GM18502 (cell line): ENCODE results near the gene ACTN3.
"Not testable (repeated sequence)": the region's sequence is repeated elsewhere in the genome, so short reads cannot be mapped to it uniquely, and the experiment has no call there.

ENCODE experiments used
- ATAC-seq: cut with Tn5 transposase; IDR thresholded peaks from one replicate; pipeline ENCODE4 v1.9.1; 2021; ENCODE audit warnings: mild to moderate bottlenecking; ENCODE audit not compliant: unreplicated experiment, poor library complexity

Gene ACTN3

GRCh38 chr11:66546368-66546965, at the start of gene ACTN3:
Gene ACTN3 (plus strand): TSS chr11:66546903. CDS start chr11:66546938, 35 bp downstream.
- no peak for ATAC-seq

GRCh38 chr11:66497206-66497605, 49.5 kb upstream of the ACTN3 start:
- ATAC-seq = no peak

- no peak for ATAC-seq
Observed at GRCh38 chr11:66498506-66498905, 48.2 kb upstream of the ACTN3 start.

- no peak for ATAC-seq
Observed at GRCh38 chr11:66505276-66505816, 41.4 kb upstream of the ACTN3 start.

GRCh38 chr11:66509131-66509561, 37.6 kb upstream of the ACTN3 start:
- no peak for ATAC-seq

- peak; percentile 92 for ATAC-seq
Observed at GRCh38 chr11:66510271-66510989, 36.3 kb upstream of the ACTN3 start, which contains the start of gene BBS1. Gene BBS1 (plus strand): TSS chr11:66510635. CDS start chr11:66510660, 25 bp downstream.

- no peak for ATAC-seq
Observed at GRCh38 chr11:66510990-66511339, 35.7 kb upstream of the ACTN3 start.

GRCh38 chr11:66523611-66524010, 23.1 kb upstream of the ACTN3 start:
- no peak for ATAC-seq

- ATAC-seq = no peak
Observed at GRCh38 chr11:66524304-66525040, 22.2 kb upstream of the ACTN3 start.

- no peak for ATAC-seq
Observed at GRCh38 chr11:66529069-66529468, 17.6 kb upstream of the ACTN3 start.

GRCh38 chr11:66529655-66530054, 17.0 kb upstream of the ACTN3 start:
- ATAC-seq = no peak

GRCh38 chr11:66530927-66531709, 15.6 kb upstream of the ACTN3 start:
- no peak for ATAC-seq

- no peak for ATAC-seq
Observed at GRCh38 chr11:66531841-66532240, 14.9 kb upstream of the ACTN3 start.

- ATAC-seq = no peak
Observed at GRCh38 chr11:66532784-66533183, 13.9 kb upstream of the ACTN3 start.

GRCh38 chr11:66539170-66539869, 7.4 kb upstream of the ACTN3 start:
- ATAC-seq = no peak

- no peak for ATAC-seq
Observed at GRCh38 chr11:66539870-66540213, 6.9 kb upstream of the ACTN3 start.

GRCh38 chr11:66540598-66540997, 6.1 kb upstream of the ACTN3 start:
- not testable (repeated sequence) for ATAC-seq

GRCh38 chr11:66541892-66542291, 4.8 kb upstream of the ACTN3 start:
- no peak for ATAC-seq

- no peak for ATAC-seq
Observed at GRCh38 chr11:66542362-66542761, 4.3 kb upstream of the ACTN3 start.
